IPS-18c (cell line): ENCODE results near the gene USP6.
A peak's percentile ranks its signal among the peaks of the same experiment; 100 is the strongest.
"Not testable (repeated sequence)": the region's sequence is repeated elsewhere in the genome, so short reads cannot be mapped to it uniquely, and the experiment has no call there.

Experiments used
- H3K4me3 ChIP-seq: 2 replicates; pipeline ENCODE4 v1.7.0; 2013; ENCODE audit warnings: low read depth, mild to moderate bottlenecking, low read length, moderate library complexity; ENCODE audit not compliant: insufficient read depth
- H3K9me3 ChIP-seq: one replicate; pipeline ENCODE4 v1.6.1; 2013; ENCODE audit warnings: mild to moderate bottlenecking, low read length, moderate library complexity; ENCODE audit not compliant: control insufficient read depth, insufficient read depth

The USP6 gene

GRCh38 chr17:5120036-5120435 is 4.2 kb downstream of the USP6 start:
- H3K9me3 ChIP-seq, result peaks cover 4% of the 10 kb centered on the region
- no peak overlapping the region for H3K4me3 ChIP-seq

GRCh38 chr17:5120436-5121185 is 4.8 kb downstream of the USP6 start:
- not testable (repeated sequence) for H3K9me3 ChIP-seq, H3K4me3 ChIP-seq

- Histone ChIP-seq H3K9me3 (no peaks in the 10 kb centered on the region), H3K4me3 (no peak overlapping the region)
Observed at GRCh38 chr17:5121186-5121841, 5.5 kb downstream of the USP6 start.

- peak overlapping the region; percentile 64; the same call in 1 of the 2 replicates for H3K4me3 ChIP-seq
- H3K9me3 ChIP-seq, result not testable (repeated sequence)
Observed at GRCh38 chr17:5122056-5122455, 6.2 kb downstream of the USP6 start.

GRCh38 chr17:5122586-5123342 is 6.9 kb downstream of the USP6 start:
- Histone ChIP-seq H3K4me3 (peak overlapping the region; percentile 64), H3K9me3 (no peaks in the 10 kb centered on the region)

- no peak overlapping the region; the same call in 1 of the 2 replicates for H3K4me3 ChIP-seq
Observed at GRCh38 chr17:5123343-5124124, 7.7 kb downstream of the USP6 start.

GRCh38 chr17:5124125-5124760 is 8.4 kb downstream of the USP6 start:
- not testable (repeated sequence) for H3K4me3 ChIP-seq

More at GRCh38 chr17:5123343-5124124, 7.7 kb downstream of the USP6 start:
- no peaks in the 10 kb centered on the region for H3K9me3 ChIP-seq

GRCh38 chr17:5124896-5125295 is 9.1 kb downstream of the USP6 start:
- not testable (repeated sequence) for H3K9me3 ChIP-seq, H3K4me3 ChIP-seq

More at GRCh38 chr17:5124125-5124760, 8.4 kb downstream of the USP6 start:
- H3K9me3 ChIP-seq, result not testable (repeated sequence)

- no peak overlapping the region for H3K4me3 ChIP-seq
- no peaks in the 10 kb centered on the region for H3K9me3 ChIP-seq
Observed at GRCh38 chr17:5126719-5127488, 11.1 kb downstream of the USP6 start.

- no peaks in the 10 kb centered on the region for H3K9me3 ChIP-seq
- no peak overlapping the region for H3K4me3 ChIP-seq
Observed at GRCh38 chr17:5127910-5128309, 12.1 kb downstream of the USP6 start.

- not testable (repeated sequence) for H3K4me3 ChIP-seq, H3K9me3 ChIP-seq
Observed at GRCh38 chr17:5128387-5128786, 12.6 kb downstream of the USP6 start.

- Histone ChIP-seq H3K9me3 (no peaks in the 10 kb centered on the region), H3K4me3 (no peak overlapping the region)
Observed at GRCh38 chr17:5128905-5129535, 13.2 kb downstream of the USP6 start.

- H3K9me3 ChIP-seq, H3K4me3 ChIP-seq: not testable (repeated sequence)
Observed at GRCh38 chr17:5129770-5130169, 13.9 kb downstream of the USP6 start.

GRCh38 chr17:5130261-5130660 is 14.4 kb downstream of the USP6 start:
- H3K9me3 ChIP-seq, H3K4me3 ChIP-seq: not testable (repeated sequence)

GRCh38 chr17:5130687-5131086 is 14.9 kb downstream of the USP6 start:
- H3K9me3 ChIP-seq, H3K4me3 ChIP-seq: not testable (repeated sequence)
